MCF 10A (cell line): ENCODE measurements around the gene LAIR2. TPM values are rescaled to one million over a fixed set of nuclear protein-coding genes. Genes with fewer than 3 reads are reported as not detected.

Experiments used
- BruUV-seq: library from RNA; stranded (reverse); fragments of 400-500 nt; replicated peaks from 2 replicates; lab custom pipeline; 2021; lab: Mats Ljungman, UMichigan
- CTCF ChIA-PET: fragments of 300-600 bp; sonication (Branson Sonifier 250); formaldehyde crosslinking; extraction: SDS; loops from one replicate; lab custom pipeline; 2021; ENCODE audit warnings: antibody characterized with exemption, inconsistent platforms; lab: Yijun Ruan, JAX
- POLR2A ChIA-PET: fragments of 300-600, 350-650 bp; sonication (Branson Sonifier 250); formaldehyde crosslinking; extraction: SDS; loops from one replicate; lab custom pipeline; 2020; ENCODE audit warnings: antibody characterized with exemption, inconsistent platforms; lab: Yijun Ruan, JAX
- DNase-seq: peaks from one replicate; pipeline ENCODE4 v3.0.0-alpha.2; 2018; ENCODE audit not compliant: unreplicated experiment
- H3K27ac Mint-ChIP-seq: one replicate; pipeline ENCODE4 v1.8.0; 2022; ENCODE audit warnings: mild to moderate bottlenecking, low read depth, mixed read lengths; ENCODE audit not compliant: unreplicated experiment
- H3K27me3 Mint-ChIP-seq: one replicate; pipeline ENCODE4 v1.8.0; 2022; ENCODE audit warnings: mixed read lengths; ENCODE audit not compliant: insufficient read depth, unreplicated experiment
- H3K36me3 Mint-ChIP-seq: one replicate; pipeline ENCODE4 v1.8.0; 2022; ENCODE audit warnings: mild to moderate bottlenecking, moderate library complexity, mixed read lengths; ENCODE audit not compliant: insufficient read depth, unreplicated experiment
- H3K4me1 Mint-ChIP-seq: one replicate; pipeline ENCODE4 v1.8.0; 2022; ENCODE audit warnings: mixed read lengths; ENCODE audit not compliant: insufficient read depth, unreplicated experiment
- H3K4me3 Mint-ChIP-seq: one replicate; pipeline ENCODE4 v1.8.0; 2022; ENCODE audit warnings: mild to moderate bottlenecking, moderate library complexity, mixed read lengths; ENCODE audit not compliant: unreplicated experiment
- H3K9me3 Mint-ChIP-seq: one replicate; pipeline ENCODE4 v1.8.0; 2022; ENCODE audit warnings: mixed read lengths; ENCODE audit not compliant: unreplicated experiment
- CTCF ChIP-seq: fragments of 200-600 bp; IDR thresholded peaks from one replicate; pipeline ENCODE4 v1.8.0; 2022; ENCODE audit warnings: antibody characterized with exemption, mild to moderate bottlenecking; ENCODE audit not compliant: unreplicated experiment
- intact Hi-C: fragments of 100-400 bp; cut with micrococcal nuclease; formaldehyde crosslinking; loops from 2 replicates; pipeline ENCODE4 v1.14.1; 2022
- total RNA-seq: library from RNA; stranded (reverse); gene quantifications from 2 replicates; pipeline ENCODE4 v1.2.3, GENCODE V29; 2022

The LAIR2 gene
- total RNA-seq, 1 experiment from 2014 or later: not detected

- TF ChIP-seq CTCF: peak; percentile 21
Measured at GRCh38 chr19:54462655-54463530, 39.7 kb upstream of the LAIR2 start.

GRCh38 chr19:54463531-54464043 lies 39.0 kb upstream of the LAIR2 start, which contains the start of gene LENG9:
LENG9 (minus strand) TSS chr19:54463778; CDS start chr19:54463526, 252 bp downstream.
- Mint-ChIP-seq H3K4me3 (peak within 1 kb of the TSS; percentile 84), H3K4me1 (peaks cover 14% of the 10 kb centered on the region), H3K27me3 (no peaks in the 10 kb centered on the region), H3K36me3 (peaks cover 43% of the 10 kb centered on the region), H3K9me3 (no peaks in the 10 kb centered on the region), H3K27ac (peak within 1 kb of the TSS; percentile 99)
- POLR2A ChIA-PET: interaction anchor here (0.6 to 6.8 kb wide), 11 partner anchors 8 to 1191 kb away, joined by 3 to 157 read pairs (median 4); partner anchors contain the start of genes LENG8, MBOAT7, TSEN34 and U2AF2
- no peak for TF ChIP-seq CTCF
- intact Hi-C loops: loop anchor here (1.0 to 5.0 kb wide), 2 partner anchors 14 to 1679 kb away; partner anchors contain the start of genes LENG8 and ZNF444
- DNase-seq: peak; percentile 100
- no TSS peak for BruUV-seq
- CTCF ChIA-PET: interaction anchor here (0.6 to 1.7 kb wide), 5 partner anchors 10 to 1004 kb away, joined by 3 to 4 read pairs (median 4); partner anchors contain the start of gene LENG8

More at GRCh38 chr19:54462655-54463530, 39.7 kb upstream of the LAIR2 start:
- no peaks in the 10 kb centered on the region for H3K9me3 Mint-ChIP-seq
- ChIA-PET CTCF (interaction anchor here (0.6 to 1.7 kb wide), 7 partner anchors 14 to 1017 kb away, joined by 3 to 4 read pairs (median 3); partner anchors contain the start of gene LENG8), POLR2A (interaction anchor here (0.6 to 6.8 kb wide), 14 partner anchors 9 to 1192 kb away, joined by 3 to 157 read pairs (median 4); partner anchors contain the start of genes CNOT3, LENG8, MBOAT7 and TSEN34)
- H3K27me3 Mint-ChIP-seq: no peaks in the 10 kb centered on the region
- H3K4me3 Mint-ChIP-seq: peak overlapping the region; percentile 84
- peak overlapping the region; percentile 99 for H3K27ac Mint-ChIP-seq
- H3K36me3 Mint-ChIP-seq: peaks cover 50% of the 10 kb centered on the region
- no TSS peak for BruUV-seq
- intact Hi-C loops: loop anchor here (1.0 to 5.0 kb wide), 2 partner anchors 14 to 1679 kb away; partner anchors contain the start of genes LENG8 and ZNF444
- peak; percentile 75 for DNase-seq
- H3K4me1 Mint-ChIP-seq: peaks cover 16% of the 10 kb centered on the region

- H3K4me3 Mint-ChIP-seq: peak overlapping the region; percentile 84
- peak; percentile 98 for DNase-seq
- H3K27me3 Mint-ChIP-seq: peaks cover under 1% of the 10 kb centered on the region
- BruUV-seq: no TSS peak
- intact Hi-C loops: loop anchor here (5.0 kb wide), 1 partner anchor 1678 kb away; the partner anchor contains the start of gene ZNF444
- peaks cover 38% of the 10 kb centered on the region for H3K36me3 Mint-ChIP-seq
- peaks cover 9% of the 10 kb centered on the region for H3K4me1 Mint-ChIP-seq
- POLR2A ChIA-PET: interaction anchor here (0.6 to 6.8 kb wide), 6 partner anchors 9 to 275 kb away, joined by 3 to 157 read pairs (median 4); partner anchors contain the start of genes LENG8, MBOAT7 and TSEN34
- H3K27ac Mint-ChIP-seq: peak overlapping the region; percentile 99
- CTCF ChIA-PET: interaction anchor here (0.6 to 1.1 kb wide), 2 partner anchors 10 to 15 kb away, joined by 3 to 4 read pairs; partner anchors contain the start of gene LENG8
- H3K9me3 Mint-ChIP-seq: no peaks in the 10 kb centered on the region
- no peak for TF ChIP-seq CTCF
Measured at GRCh38 chr19:54464044-54464629, 38.5 kb upstream of the LAIR2 start.
